ENCODE data around the gene CHTOP. TPM values are rescaled to one million over a fixed set of nuclear protein-coding genes. Genes with fewer than 3 reads are reported as not detected.

Gene CHTOP
- polyA plus RNA-seq, 1 experiment = 36.8 TPM

DNA sequence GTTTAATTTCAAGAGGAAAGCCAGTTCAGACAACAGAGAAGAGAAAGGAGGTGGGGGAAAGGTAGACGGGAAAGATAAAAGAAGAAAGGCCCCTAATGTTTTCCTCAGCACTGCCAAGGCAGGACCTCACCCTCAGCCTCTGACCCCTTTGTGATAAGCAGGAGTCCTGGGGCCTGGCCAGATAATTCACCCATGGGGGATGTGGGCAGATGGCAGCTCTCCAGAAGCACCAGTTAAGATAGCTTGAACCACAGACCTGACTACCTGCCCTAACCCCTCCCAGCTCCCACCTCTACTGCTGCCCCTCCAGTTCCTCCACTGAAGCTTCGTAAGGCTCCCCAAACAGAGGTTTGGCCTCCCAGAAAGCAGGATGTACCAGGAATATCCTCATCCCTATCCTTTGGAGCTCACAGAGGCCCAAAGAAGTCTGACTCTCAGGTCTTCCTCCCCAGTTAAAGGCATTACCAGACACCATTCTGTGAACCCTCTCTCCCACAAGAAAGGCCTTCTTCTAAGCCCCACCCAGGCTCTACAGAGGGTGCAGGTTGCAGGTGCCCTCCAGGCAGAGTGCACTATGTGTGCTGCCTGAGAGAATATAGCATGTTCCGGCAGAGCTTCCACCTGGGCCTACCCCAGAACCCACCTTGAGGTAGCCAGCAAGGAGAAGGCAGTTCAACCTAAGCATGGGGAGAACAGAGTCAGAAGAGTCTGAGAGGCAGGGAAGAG lies 15.4 kb downstream of the CHTOP start:
- no peak for TF ChIP-seq CTCF (IDR thresholded peaks at IDR 0.05; ENCODE audit: insufficient read depth, low read depth, low read length)
- ChIA-PET CTCF (no interaction called here), POLR2A (no interaction called here)
- Histone ChIP-seq H3K4me3 (ENCODE audit: low read depth, low read length) (no peak overlapping the region), H3K27me3 (ENCODE audit: control insufficient read depth, insufficient read depth, low read length) (no peaks in the 10 kb centered on the region), H3K36me3 (ENCODE audit: control insufficient read depth, insufficient read depth, low read length) (peaks cover 10% of the 10 kb centered on the region)
- DNase-seq (ENCODE audit: low read depth) = no peak

DNA sequence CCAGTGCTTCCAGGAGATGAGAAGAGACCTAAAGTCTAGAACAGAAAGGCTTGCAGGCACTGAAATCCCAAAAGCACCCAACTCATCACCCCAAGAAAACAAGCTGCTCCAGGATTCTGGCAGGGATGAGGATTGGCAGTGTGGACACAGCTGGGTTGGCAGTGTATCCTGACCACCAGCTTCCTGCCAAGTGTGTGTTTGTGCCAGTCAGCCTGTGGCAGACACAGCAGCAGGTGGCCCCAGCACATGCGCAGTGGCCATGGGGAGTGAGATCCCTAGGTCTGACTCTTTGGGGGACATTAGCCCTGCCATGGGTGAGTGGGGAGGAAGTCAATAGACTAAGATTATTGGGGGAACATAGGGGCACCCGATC lies 16.0 kb downstream of the CHTOP start:
- ChIA-PET CTCF (no interaction called here), POLR2A (no interaction called here)
- DNase-seq (ENCODE audit: low read depth) = no peak
- Histone ChIP-seq H3K27me3 (ENCODE audit: control insufficient read depth, insufficient read depth, low read length) (no peaks in the 10 kb centered on the region), H3K4me3 (ENCODE audit: low read depth, low read length) (no peak overlapping the region), H3K36me3 (ENCODE audit: control insufficient read depth, insufficient read depth, low read length) (peaks cover 10% of the 10 kb centered on the region)
- TF ChIP-seq CTCF (IDR thresholded peaks at IDR 0.05; ENCODE audit: insufficient read depth, low read depth, low read length) = no peak

- H3K4me3 ChIP-seq (ENCODE audit: low read depth, low read length) = no peak overlapping the region
- CTCF ChIA-PET = interaction anchor here (0.9 to 1.7 kb wide), 6 partner anchors 12 to 140 kb away, joined by 3 to 5 read pairs (median 4); partner anchors contain the start of gene S100A13
- H3K36me3 ChIP-seq (ENCODE audit: control insufficient read depth, insufficient read depth, low read length) = peaks cover 2% of the 10 kb centered on the region
- H3K27me3 ChIP-seq (ENCODE audit: control insufficient read depth, insufficient read depth, low read length) = no peaks in the 10 kb centered on the region
- DNase-seq (ENCODE audit: low read depth) = no peak
- POLR2A ChIA-PET = no interaction called here
- no peak for TF ChIP-seq CTCF (IDR thresholded peaks at IDR 0.05; ENCODE audit: insufficient read depth, low read depth, low read length)
Measured at GRCh38 chr1:153651771-153652170, 17.9 kb downstream of the CHTOP start.

- POLR2A ChIA-PET = no interaction called here
- no peak overlapping the region for H3K4me3 ChIP-seq (ENCODE audit: low read depth, low read length)
- DNase-seq (ENCODE audit: low read depth) = no peak
- H3K27me3 ChIP-seq (ENCODE audit: control insufficient read depth, insufficient read depth, low read length) = no peaks in the 10 kb centered on the region
- H3K36me3 ChIP-seq (ENCODE audit: control insufficient read depth, insufficient read depth, low read length) = no peaks in the 10 kb centered on the region
- CTCF ChIA-PET = interaction anchor here (0.9 to 1.3 kb wide), 2 partner anchors 13 to 81 kb away, joined by 3 to 5 read pairs; no protein-coding TSS in a partner anchor
- TF ChIP-seq CTCF (IDR thresholded peaks at IDR 0.05; ENCODE audit: insufficient read depth, low read depth, low read length) = no peak
Measured at GRCh38 chr1:153652805-153653500, 19.1 kb downstream of the CHTOP start.

GRCh38 chr1:153655333-153655732 lies 21.5 kb downstream of the CHTOP start:
- no peaks in the 10 kb centered on the region for H3K27me3 ChIP-seq (ENCODE audit: control insufficient read depth, insufficient read depth, low read length)
- ChIA-PET POLR2A (no interaction called here), CTCF (interaction anchor here (2.2 kb wide), 1 partner anchor 28 kb away, joined by 8 read pairs; the partner anchor contains the start of gene S100A13)
- TF ChIP-seq CTCF (IDR thresholded peaks at IDR 0.05; ENCODE audit: insufficient read depth, low read depth, low read length) = no peak
- no peaks in the 10 kb centered on the region for H3K36me3 ChIP-seq (ENCODE audit: control insufficient read depth, insufficient read depth, low read length)
- DNase-seq (ENCODE audit: low read depth) = no peak
- no peak overlapping the region for H3K4me3 ChIP-seq (ENCODE audit: low read depth, low read length)

Data from BJ (cell line).